ENCODE results near the gene PEA15.

Gene PEA15

DNA sequence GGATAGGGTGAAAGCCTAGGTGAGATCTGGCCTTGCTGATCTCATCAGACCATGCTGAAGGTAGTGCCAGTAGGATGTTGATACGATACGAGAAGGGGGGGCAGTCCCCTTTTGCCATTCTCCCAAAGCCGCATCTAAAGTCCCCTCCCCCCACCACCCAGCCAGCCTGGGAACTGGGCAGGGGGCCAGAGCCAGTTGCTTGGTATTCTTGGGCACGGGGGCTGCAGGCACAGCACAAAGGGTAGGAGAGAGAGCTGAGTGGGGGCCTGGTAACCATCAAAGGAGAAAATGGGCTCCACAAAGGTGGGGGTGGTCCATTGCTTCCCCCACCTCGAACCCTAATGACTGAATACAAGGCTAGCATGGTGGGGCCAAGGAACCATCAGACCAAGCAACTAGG is 5.4 kb downstream of the PEA15 start:
- H3K4me3 ChIP-seq (ENCODE audit: low read length), result no peak overlapping the region
- peaks cover 51% of the 10 kb centered on the region for H3K4me1 ChIP-seq (ENCODE audit: control insufficient read depth, insufficient read depth, low read length)
- H3K36me3 ChIP-seq (ENCODE audit: control insufficient read depth, insufficient read depth, low read length, severe bottlenecking), result peaks cover 76% of the 10 kb centered on the region

DNA sequence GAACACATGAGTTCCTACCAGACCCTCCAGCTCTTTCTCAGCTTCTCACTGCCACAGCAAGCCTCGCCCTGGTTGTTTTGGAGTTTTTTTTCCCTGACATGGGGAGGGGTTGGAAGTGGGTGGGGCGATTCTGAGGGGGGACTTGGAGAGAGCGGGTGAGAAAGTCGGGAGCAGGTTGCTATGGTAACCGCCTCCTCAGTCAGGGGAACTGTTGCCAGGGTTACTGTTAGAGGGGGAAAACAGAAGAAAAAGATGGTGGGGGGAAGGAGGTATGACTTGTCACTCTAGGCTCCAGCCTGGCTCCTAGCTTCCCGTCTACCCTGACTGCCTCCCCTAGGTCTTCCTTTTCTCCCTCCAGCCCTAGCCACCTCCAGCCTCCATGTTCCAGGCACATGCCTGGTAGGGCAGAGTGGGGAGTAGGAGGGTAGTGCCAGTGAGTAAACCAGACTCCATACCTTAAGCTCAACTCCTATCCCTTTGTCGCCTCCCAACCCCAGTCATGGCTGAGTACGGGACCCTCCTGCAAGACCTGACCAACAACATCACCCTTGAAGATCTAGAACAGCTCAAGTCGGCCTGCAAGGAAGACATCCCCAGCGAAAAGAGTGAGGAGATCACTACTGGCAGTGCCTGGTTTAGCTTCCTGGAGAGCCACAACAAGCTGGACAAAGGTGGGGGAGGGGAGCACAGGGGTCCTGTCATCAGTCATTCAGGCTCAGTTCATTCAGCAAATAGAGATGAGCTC is 6.0 kb downstream of the PEA15 start:
- H3K36me3 ChIP-seq (ENCODE audit: control insufficient read depth, insufficient read depth, low read length, severe bottlenecking), result peaks cover 83% of the 10 kb centered on the region
- no peak for DNase-seq (ENCODE audit: low read depth)
- H3K4me1 ChIP-seq (ENCODE audit: control insufficient read depth, insufficient read depth, low read length), result peaks cover 48% of the 10 kb centered on the region
- no peak overlapping the region for H3K9ac ChIP-seq (ENCODE audit: low read length)
- no peak overlapping the region for H3K4me3 ChIP-seq (ENCODE audit: low read length)
- no peaks in the 10 kb centered on the region for H3K9me3 ChIP-seq (ENCODE audit: control insufficient read depth, low read length)
- no peaks in the 10 kb centered on the region for H3K27me3 ChIP-seq (replicated peaks; ENCODE audit: control insufficient read depth, insufficient read depth, low read length)

More for the DNA sequence above, 5.4 kb downstream of the PEA15 start:
- DNase-seq (ENCODE audit: low read depth), result no peak
- Histone ChIP-seq H3K9ac (ENCODE audit: low read length) (no peak overlapping the region), H3K9me3 (ENCODE audit: control insufficient read depth, low read length) (no peaks in the 10 kb centered on the region), H3K27me3 (replicated peaks; ENCODE audit: control insufficient read depth, insufficient read depth, low read length) (no peaks in the 10 kb centered on the region)

DNA sequence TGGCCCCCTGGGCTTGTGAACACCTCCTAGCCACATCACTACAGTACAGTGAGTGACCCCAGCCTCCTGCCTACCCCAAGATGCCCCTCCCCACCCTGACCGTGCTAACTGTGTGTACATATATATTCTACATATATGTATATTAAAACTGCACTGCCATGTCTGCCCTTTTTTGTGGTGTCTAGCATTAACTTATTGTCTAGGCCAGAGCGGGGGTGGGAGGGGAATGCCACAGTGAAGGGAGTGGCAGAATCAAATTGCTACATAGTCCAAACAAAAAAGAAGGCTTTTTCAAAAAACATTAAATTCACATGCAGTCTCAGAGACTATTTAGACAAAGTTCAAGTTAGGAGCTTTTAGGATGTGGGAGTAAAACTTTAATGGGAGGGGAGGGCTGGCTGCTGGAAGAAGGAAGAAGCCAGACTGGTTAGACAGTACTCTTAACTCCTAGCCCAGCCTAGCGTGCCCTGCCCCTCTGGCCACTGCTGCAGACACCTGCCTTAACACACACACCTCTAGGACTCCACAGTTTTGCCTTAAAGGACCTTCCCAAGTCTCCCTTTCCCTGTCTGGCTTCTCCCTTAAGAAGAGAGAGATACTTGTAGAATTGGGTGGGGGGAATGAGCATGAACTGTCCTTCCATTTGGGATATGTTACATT is 9.4 kb downstream of the PEA15 start:
- H3K4me3 ChIP-seq (ENCODE audit: low read length), result no peak overlapping the region
- peaks cover 42% of the 10 kb centered on the region for H3K4me1 ChIP-seq (ENCODE audit: control insufficient read depth, insufficient read depth, low read length)
- DNase-seq (ENCODE audit: low read depth), result peak; percentile 40
- no peaks in the 10 kb centered on the region for H3K27me3 ChIP-seq (replicated peaks; ENCODE audit: control insufficient read depth, insufficient read depth, low read length)
- no peaks in the 10 kb centered on the region for H3K9me3 ChIP-seq (ENCODE audit: control insufficient read depth, low read length)
- H3K36me3 ChIP-seq (ENCODE audit: control insufficient read depth, insufficient read depth, low read length, severe bottlenecking), result peaks cover 92% of the 10 kb centered on the region
- H3K9ac ChIP-seq (ENCODE audit: low read length), result peak overlapping the region; percentile 19

DNA sequence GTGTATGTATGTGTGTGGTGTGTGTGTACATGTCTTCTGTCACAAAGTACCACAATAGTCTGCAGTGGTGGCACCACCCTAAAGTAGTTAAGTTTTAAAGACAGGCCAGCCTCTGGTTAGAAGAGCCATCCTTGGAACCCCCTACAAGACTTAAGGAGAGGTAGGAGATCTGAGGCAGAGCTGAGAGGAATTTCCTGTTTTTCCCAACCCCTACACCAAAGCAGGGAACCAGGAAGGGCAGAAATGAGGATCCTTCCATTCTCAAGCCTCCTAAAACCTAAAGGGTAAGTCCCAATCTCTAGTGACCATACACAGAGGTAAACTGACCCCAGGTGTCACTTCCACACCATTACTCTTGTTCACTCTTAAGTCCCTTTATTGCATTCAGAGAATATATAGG is 11.1 kb downstream of the PEA15 start:
- Histone ChIP-seq H3K36me3 (ENCODE audit: control insufficient read depth, insufficient read depth, low read length, severe bottlenecking) (peaks cover 95% of the 10 kb centered on the region), H3K4me3 (ENCODE audit: low read length) (no peak overlapping the region), H3K9me3 (ENCODE audit: control insufficient read depth, low read length) (no peaks in the 10 kb centered on the region), H3K4me1 (ENCODE audit: control insufficient read depth, insufficient read depth, low read length) (peaks cover 44% of the 10 kb centered on the region), H3K27me3 (replicated peaks; ENCODE audit: control insufficient read depth, insufficient read depth, low read length) (no peaks in the 10 kb centered on the region), H3K9ac (ENCODE audit: low read length) (peak overlapping the region; percentile 2)
- no peak for DNase-seq (ENCODE audit: low read depth)

DNA sequence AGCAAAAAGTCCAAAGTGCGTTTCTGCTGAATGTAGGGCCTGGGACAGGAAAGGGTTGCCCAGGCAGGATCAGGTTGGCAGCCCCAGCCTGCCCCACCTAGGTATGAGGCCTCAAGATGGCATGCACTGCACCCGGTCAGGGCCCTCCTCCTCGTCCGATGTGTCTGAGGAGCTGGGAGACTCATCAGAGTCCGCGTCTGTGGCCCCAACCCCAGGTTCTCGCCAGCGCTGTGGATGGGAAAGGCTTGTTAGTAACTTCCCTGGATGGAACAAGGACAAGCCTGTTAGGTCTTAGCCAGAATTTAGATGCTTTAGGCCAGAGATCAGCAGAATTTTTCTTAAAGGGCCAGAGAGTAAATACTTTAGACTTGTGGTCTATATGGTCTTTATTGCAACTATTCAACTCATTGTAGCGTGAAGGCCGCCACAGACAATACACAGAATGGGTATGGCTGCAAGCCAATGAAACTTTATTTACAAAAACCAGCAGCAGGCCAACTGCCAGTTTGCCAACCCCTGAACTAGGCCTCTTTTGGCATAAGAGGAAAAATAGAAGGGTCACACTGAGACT is 12.4 kb downstream of the PEA15 start:
- no peak overlapping the region for H3K4me3 ChIP-seq (ENCODE audit: low read length)
- no peaks in the 10 kb centered on the region for H3K9me3 ChIP-seq (ENCODE audit: control insufficient read depth, low read length)
- DNase-seq (ENCODE audit: low read depth), result no peak
- no peaks in the 10 kb centered on the region for H3K27me3 ChIP-seq (replicated peaks; ENCODE audit: control insufficient read depth, insufficient read depth, low read length)
- peaks cover 94% of the 10 kb centered on the region for H3K36me3 ChIP-seq (ENCODE audit: control insufficient read depth, insufficient read depth, low read length, severe bottlenecking)
- peaks cover 49% of the 10 kb centered on the region for H3K4me1 ChIP-seq (ENCODE audit: control insufficient read depth, insufficient read depth, low read length)
- H3K9ac ChIP-seq (ENCODE audit: low read length), result peak overlapping the region; percentile 54

DNA sequence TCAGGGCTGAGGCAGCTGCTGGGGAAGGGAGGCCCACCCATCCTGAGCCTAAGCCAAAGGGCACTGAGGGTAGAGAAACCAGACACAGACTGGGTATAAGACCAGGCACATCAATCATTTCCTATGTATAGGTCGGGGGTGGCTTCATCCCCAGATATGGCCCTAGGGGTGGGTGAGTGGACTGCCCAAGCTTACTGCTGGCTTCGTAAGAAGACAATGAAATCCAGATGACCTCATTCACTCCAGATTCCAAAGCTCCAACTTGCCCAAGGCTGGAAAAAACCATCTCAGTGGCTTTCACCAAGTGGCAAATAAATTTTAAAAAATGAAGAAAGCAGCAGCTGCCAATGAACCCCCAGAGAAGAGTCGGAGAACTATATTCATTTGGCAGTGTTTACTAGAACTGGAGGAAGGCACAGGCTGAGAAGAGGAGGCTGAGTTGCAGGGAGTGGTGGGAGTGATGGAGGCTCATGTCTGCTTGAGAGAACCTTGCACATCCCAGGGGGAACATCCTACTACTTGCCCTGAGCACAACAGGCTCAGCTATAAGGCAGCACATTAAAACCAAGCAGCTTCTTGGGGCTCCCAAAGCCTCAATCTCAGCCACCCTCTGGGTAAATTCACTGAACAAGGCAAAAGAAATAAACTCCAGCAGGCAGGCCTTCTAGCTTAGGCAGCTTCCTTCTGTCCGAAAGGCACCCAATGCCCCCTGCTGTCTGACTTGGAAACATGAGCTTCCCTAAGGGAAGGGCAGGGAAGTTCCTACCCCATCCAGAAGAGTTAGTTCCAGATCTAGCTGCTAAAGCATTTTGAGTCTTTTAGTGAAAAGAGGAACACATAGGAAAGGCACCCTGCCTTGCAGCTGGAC is 14.1 kb downstream of the PEA15 start:
- Histone ChIP-seq H3K27me3 (replicated peaks; ENCODE audit: control insufficient read depth, insufficient read depth, low read length) (no peaks in the 10 kb centered on the region), H3K9ac (ENCODE audit: low read length) (peak overlapping the region; percentile 54), H3K4me3 (ENCODE audit: low read length) (no peak overlapping the region), H3K4me1 (ENCODE audit: control insufficient read depth, insufficient read depth, low read length) (peaks cover 49% of the 10 kb centered on the region), H3K36me3 (ENCODE audit: control insufficient read depth, insufficient read depth, low read length, severe bottlenecking) (peaks cover 95% of the 10 kb centered on the region), H3K9me3 (ENCODE audit: control insufficient read depth, low read length) (no peaks in the 10 kb centered on the region)
- peak; percentile 84 for DNase-seq (ENCODE audit: low read depth)

DNA sequence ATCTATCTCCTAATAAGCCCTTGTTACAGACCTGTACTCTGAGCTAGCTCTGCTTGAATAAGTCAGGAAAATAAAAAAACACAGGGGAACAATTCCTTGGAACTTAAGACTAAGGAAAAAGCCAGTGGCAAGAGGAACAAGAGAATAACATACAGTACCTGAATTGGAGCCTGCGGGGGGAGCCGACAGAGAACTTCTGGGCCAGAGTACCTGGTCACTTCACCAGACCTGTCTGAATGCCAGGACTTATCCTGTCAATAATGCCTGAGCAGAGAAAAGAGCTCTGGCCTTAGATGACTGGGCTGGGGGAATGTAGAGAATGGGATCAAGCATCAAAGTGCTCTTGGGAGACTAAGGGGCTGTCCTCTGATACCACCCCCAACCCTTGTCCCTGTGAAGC is 15.1 kb downstream of the PEA15 start:
- Histone ChIP-seq H3K9ac (ENCODE audit: low read length) (no peak overlapping the region), H3K4me3 (ENCODE audit: low read length) (no peak overlapping the region), H3K4me1 (ENCODE audit: control insufficient read depth, insufficient read depth, low read length) (peaks cover 44% of the 10 kb centered on the region), H3K9me3 (ENCODE audit: control insufficient read depth, low read length) (no peaks in the 10 kb centered on the region), H3K36me3 (ENCODE audit: control insufficient read depth, insufficient read depth, low read length, severe bottlenecking) (peaks cover 95% of the 10 kb centered on the region), H3K27me3 (replicated peaks; ENCODE audit: control insufficient read depth, insufficient read depth, low read length) (no peaks in the 10 kb centered on the region)
- no peak for DNase-seq (ENCODE audit: low read depth)

DNA sequence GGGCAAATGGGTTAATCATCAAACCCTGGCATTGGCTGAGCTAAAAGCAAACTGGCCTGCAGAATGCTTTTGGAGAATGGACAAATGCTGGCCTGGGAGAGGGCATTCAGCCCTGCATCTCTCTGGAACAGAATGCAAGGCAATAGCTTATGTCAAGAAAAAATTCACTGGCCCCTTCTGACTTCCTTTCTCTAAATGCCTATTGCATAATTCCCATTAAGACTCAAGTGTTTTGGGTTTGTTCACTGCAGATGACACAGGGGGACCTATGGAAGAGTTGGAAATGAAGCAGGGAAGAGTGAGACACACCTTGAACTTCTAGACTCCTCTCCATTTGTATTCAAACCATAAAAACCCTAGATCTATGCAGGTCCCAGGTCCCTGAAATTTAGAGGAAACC is 15.9 kb downstream of the PEA15 start:
- no peaks in the 10 kb centered on the region for H3K9me3 ChIP-seq (ENCODE audit: control insufficient read depth, low read length)
- H3K4me3 ChIP-seq (ENCODE audit: low read length), result no peak overlapping the region
- peaks cover 95% of the 10 kb centered on the region for H3K36me3 ChIP-seq (ENCODE audit: control insufficient read depth, insufficient read depth, low read length, severe bottlenecking)
- peak overlapping the region; percentile 19 for H3K9ac ChIP-seq (ENCODE audit: low read length)
- DNase-seq (ENCODE audit: low read depth), result no peak
- no peaks in the 10 kb centered on the region for H3K27me3 ChIP-seq (replicated peaks; ENCODE audit: control insufficient read depth, insufficient read depth, low read length)
- H3K4me1 ChIP-seq (ENCODE audit: control insufficient read depth, insufficient read depth, low read length), result peaks cover 44% of the 10 kb centered on the region

DNA sequence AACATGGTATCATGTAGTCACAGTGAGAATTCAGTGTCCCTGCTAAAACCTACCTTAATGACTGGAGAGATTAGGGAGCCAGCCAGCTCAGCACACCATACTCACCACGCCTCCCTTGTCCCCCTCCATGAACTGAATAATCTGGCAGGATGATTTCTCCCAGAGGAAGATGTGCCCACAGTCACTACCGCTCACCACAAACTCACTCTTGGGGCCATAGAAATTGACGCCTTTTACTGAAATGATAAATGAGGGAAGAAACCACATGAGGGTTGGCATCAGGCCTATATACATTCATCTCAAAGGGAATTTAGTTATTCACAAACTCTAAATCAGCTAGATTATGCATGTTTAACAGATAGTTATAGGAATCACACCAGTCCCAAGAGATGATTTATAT is 17.4 kb downstream of the PEA15 start:
- DNase-seq (ENCODE audit: low read depth), result no peak
- H3K9me3 ChIP-seq (ENCODE audit: control insufficient read depth, low read length), result no peaks in the 10 kb centered on the region
- no peaks in the 10 kb centered on the region for H3K27me3 ChIP-seq (replicated peaks; ENCODE audit: control insufficient read depth, insufficient read depth, low read length)
- peaks cover 96% of the 10 kb centered on the region for H3K36me3 ChIP-seq (ENCODE audit: control insufficient read depth, insufficient read depth, low read length, severe bottlenecking)
- no peak overlapping the region for H3K4me3 ChIP-seq (ENCODE audit: low read length)
- H3K4me1 ChIP-seq (ENCODE audit: control insufficient read depth, insufficient read depth, low read length), result peaks cover 39% of the 10 kb centered on the region
- no peak overlapping the region for H3K9ac ChIP-seq (ENCODE audit: low read length)

DNA sequence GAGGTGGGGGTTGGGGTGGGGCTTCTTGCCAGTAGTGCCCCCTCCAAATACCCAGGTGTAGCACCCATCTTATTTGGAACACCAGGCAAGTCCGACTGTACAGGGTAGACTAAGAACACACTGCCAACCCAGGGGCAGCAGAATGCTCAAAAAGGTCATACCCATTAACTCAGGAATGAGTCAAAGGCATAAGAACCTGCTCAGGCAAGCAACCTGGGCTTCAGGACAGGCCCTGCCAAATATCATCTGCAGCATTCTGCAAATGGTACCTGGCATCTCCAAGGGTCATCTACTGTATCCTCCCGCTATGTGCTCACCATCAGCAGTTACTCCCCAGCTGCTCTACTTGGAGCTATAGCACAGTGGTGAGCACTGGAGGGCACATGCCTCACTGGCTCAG is 19.4 kb downstream of the PEA15 start:
- Histone ChIP-seq H3K27me3 (replicated peaks; ENCODE audit: control insufficient read depth, insufficient read depth, low read length) (no peaks in the 10 kb centered on the region), H3K36me3 (ENCODE audit: control insufficient read depth, insufficient read depth, low read length, severe bottlenecking) (peaks cover 97% of the 10 kb centered on the region), H3K9me3 (ENCODE audit: control insufficient read depth, low read length) (no peaks in the 10 kb centered on the region), H3K4me1 (ENCODE audit: control insufficient read depth, insufficient read depth, low read length) (peaks cover 19% of the 10 kb centered on the region), H3K4me3 (ENCODE audit: low read length) (no peak overlapping the region), H3K9ac (ENCODE audit: low read length) (no peak overlapping the region)
- DNase-seq (ENCODE audit: low read depth), result no peak

DNA sequence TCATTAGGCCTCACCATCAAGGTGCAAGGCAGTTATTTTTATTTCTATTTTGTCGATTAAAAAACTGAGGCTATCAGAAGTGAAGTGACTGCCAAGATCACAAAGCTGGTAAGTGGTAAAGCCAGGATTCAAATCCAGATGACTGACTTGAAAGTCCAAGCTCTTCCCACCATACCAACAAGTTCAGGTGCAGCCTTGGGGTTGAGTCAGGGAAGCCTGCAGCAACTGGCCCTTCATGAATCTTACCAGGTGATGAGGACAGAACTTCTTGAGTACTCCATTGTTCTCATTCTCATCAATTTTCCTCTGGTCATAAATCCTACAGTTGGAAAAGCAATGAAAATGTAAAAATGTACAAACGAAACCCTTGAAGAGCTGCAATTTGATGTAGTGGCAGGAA is 20.2 kb downstream of the PEA15 start:
- Histone ChIP-seq H3K9me3 (ENCODE audit: control insufficient read depth, low read length) (no peaks in the 10 kb centered on the region), H3K4me3 (ENCODE audit: low read length) (no peak overlapping the region)

More for the DNA sequence above, 20.2 kb downstream of the PEA15 start:
- H3K9ac ChIP-seq (ENCODE audit: low read length), result no peak overlapping the region
- peaks cover 100% of the 10 kb centered on the region for H3K36me3 ChIP-seq (ENCODE audit: control insufficient read depth, insufficient read depth, low read length, severe bottlenecking)
- H3K27me3 ChIP-seq (replicated peaks; ENCODE audit: control insufficient read depth, insufficient read depth, low read length), result no peaks in the 10 kb centered on the region
- H3K4me1 ChIP-seq (ENCODE audit: control insufficient read depth, insufficient read depth, low read length), result peaks cover 13% of the 10 kb centered on the region
- no peak for DNase-seq (ENCODE audit: low read depth)
